Osteocyte (in vitro differentiated cells): ENCODE results near the gene ORC4. TPM values are rescaled to one million over a fixed set of nuclear protein-coding genes. Genes with fewer than 3 reads are reported as not detected.

Source experiments
- DNase-seq: peaks from one replicate; pipeline ENCODE4 v3.0.0; 2021; ENCODE audit warnings: mixed read lengths; ENCODE audit not compliant: unreplicated experiment; ENCODE audit errors: extremely low spot score
- H3K27ac Mint-ChIP-seq: one replicate; pipeline ENCODE4 v1.8.0; 2021; ENCODE audit warnings: mild to moderate bottlenecking, mixed read lengths; ENCODE audit not compliant: unreplicated experiment
- H3K27me3 Mint-ChIP-seq: one replicate; pipeline ENCODE4 v1.8.0; 2021; ENCODE audit warnings: mixed read lengths; ENCODE audit not compliant: unreplicated experiment
- H3K36me3 Mint-ChIP-seq: one replicate; pipeline ENCODE4 v1.8.0; 2021; ENCODE audit warnings: mixed read lengths; ENCODE audit not compliant: unreplicated experiment
- H3K4me1 Mint-ChIP-seq: one replicate; pipeline ENCODE4 v1.8.0; 2021; ENCODE audit warnings: mixed read lengths; ENCODE audit not compliant: unreplicated experiment
- H3K4me3 Mint-ChIP-seq: one replicate; pipeline ENCODE4 v1.8.0; 2021; ENCODE audit warnings: mild to moderate bottlenecking, moderate library complexity, mixed read lengths; ENCODE audit not compliant: unreplicated experiment
- H3K9me3 Mint-ChIP-seq: one replicate; pipeline ENCODE4 v1.8.0; 2021; ENCODE audit warnings: mixed read lengths; ENCODE audit not compliant: unreplicated experiment
- total RNA-seq: library from RNA; stranded (reverse); gene quantifications from 2 replicates; pipeline ENCODE4 v1.2.1, GENCODE V29; 2021
- TF ChIP-seq, protein P1 (sequence below): fragments of 200-600 bp; sonication (generic); IDR thresholded peaks from 2 replicates; pipeline ENCODE4 v1.5.0; 2021; ENCODE audit warnings: antibody characterized with exemption, mild to moderate bottlenecking, moderate library complexity

Gene ORC4
- total RNA-seq, 1 donor from 2014 or later: 45.0 TPM

DNA sequence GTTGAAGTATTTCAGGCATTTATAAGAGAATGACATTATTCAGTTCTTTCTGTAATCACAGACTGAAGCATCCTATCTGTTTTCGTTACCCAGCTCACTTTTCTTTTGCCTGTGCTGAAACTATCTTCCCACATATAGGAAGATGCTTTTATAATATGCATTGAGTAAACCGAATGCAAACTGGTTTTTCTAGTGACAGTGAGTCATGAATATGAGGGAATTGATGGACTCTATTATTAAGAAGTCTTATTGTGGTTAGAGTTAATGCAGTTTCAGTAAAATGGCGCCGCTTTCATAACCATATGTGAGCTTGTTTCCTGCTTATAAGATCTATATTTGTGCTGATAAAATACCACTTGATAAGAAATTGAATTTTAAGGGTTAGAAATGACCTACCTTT, 116.5 kb downstream of the ORC4 start:
- DNase-seq: no peak
- Mint-ChIP-seq H3K27me3 (no peaks in the 10 kb centered on the region), H3K4me1 (no peaks in the 10 kb centered on the region), H3K36me3 (peaks cover 18% of the 10 kb centered on the region), H3K27ac (no peak overlapping the region), H3K9me3 (no peaks in the 10 kb centered on the region), H3K4me3 (no peak overlapping the region)
- TF ChIP-seq, protein P1, sequence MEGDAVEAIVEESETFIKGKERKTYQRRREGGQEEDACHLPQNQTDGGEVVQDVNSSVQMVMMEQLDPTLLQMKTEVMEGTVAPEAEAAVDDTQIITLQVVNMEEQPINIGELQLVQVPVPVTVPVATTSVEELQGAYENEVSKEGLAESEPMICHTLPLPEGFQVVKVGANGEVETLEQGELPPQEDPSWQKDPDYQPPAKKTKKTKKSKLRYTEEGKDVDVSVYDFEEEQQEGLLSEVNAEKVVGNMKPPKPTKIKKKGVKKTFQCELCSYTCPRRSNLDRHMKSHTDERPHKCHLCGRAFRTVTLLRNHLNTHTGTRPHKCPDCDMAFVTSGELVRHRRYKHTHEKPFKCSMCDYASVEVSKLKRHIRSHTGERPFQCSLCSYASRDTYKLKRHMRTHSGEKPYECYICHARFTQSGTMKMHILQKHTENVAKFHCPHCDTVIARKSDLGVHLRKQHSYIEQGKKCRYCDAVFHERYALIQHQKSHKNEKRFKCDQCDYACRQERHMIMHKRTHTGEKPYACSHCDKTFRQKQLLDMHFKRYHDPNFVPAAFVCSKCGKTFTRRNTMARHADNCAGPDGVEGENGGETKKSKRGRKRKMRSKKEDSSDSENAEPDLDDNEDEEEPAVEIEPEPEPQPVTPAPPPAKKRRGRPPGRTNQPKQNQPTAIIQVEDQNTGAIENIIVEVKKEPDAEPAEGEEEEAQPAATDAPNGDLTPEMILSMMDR: no peak

DNA sequence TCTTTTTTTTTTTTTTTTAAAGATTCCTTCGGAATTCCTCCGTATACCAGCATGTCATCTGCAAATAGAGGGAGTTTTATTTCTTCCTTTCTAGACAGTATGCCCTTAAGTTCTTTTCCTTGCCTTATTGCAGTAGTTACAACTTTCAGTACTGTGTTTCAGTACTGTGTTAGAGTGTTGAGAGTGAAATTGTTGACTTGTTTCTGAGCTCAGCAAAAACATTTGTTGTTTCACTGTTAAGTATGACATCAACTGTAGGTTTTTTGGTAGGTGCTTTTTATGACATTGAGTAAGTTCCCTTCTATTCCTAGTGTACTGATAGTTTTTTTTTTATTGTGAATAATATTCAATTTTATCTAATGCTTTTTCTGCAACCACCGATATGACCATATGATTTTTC, 131.9 kb downstream of the ORC4 start:
- TF ChIP-seq, protein P1: no peak
- H3K27me3 Mint-ChIP-seq: no peaks in the 10 kb centered on the region
- no peaks in the 10 kb centered on the region for H3K36me3 Mint-ChIP-seq
- H3K9me3 Mint-ChIP-seq: no peaks in the 10 kb centered on the region
- H3K27ac Mint-ChIP-seq: no peak overlapping the region
- H3K4me1 Mint-ChIP-seq: peaks cover 15% of the 10 kb centered on the region
- DNase-seq: no peak
- no peak overlapping the region for H3K4me3 Mint-ChIP-seq

DNA sequence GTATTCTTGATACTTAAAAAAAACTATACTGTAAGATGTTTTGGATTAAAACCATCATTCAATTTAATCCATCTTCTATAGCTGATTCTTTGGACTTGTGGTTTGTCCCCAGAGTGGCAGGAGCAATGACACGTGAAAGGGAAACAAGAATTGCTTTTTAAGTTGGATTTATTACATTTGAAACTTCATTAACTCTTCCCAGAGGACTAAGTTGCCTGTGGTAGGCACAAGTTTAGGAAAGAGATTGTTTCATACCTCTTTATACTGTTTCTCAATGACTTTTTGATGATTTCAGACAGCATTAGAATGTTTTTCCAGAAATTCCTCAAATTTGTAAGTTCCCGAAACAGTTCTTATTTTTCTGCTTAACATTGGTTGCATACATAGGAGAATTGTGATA, 134.4 kb downstream of the ORC4 start:
- peaks cover 12% of the 10 kb centered on the region for H3K4me1 Mint-ChIP-seq
- H3K27me3 Mint-ChIP-seq: no peaks in the 10 kb centered on the region
- no peak for DNase-seq
- no peak overlapping the region for H3K4me3 Mint-ChIP-seq
- no peaks in the 10 kb centered on the region for H3K9me3 Mint-ChIP-seq
- no peak overlapping the region for H3K27ac Mint-ChIP-seq
- H3K36me3 Mint-ChIP-seq: no peaks in the 10 kb centered on the region
- TF ChIP-seq, protein P1: no peak

DNA sequence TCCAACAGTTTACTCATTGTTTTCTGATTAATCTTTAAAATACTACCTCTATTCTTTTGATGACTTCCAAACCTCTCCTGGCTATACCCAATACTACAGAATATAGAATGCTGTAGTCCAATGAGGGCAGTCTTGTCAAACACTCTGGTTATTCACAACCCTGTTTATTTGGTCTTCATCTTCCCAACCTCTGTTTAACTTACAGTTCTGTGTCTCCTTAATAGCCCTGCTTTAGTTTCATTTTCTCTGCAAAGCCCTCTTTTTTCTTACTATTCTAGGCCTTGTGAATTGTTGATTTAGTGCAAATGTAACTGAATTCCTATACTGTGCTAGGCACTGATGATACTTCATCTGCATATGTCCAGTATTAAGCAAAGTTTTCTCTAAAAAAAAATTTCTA, 135.7 kb downstream of the ORC4 start:
- DNase-seq: no peak
- peaks cover 12% of the 10 kb centered on the region for H3K4me1 Mint-ChIP-seq
- TF ChIP-seq, protein P1: no peak
- peak overlapping the region; percentile 21 for H3K27ac Mint-ChIP-seq
- H3K4me3 Mint-ChIP-seq: peak overlapping the region; percentile 10
- H3K9me3 Mint-ChIP-seq: no peaks in the 10 kb centered on the region
- no peaks in the 10 kb centered on the region for H3K27me3 Mint-ChIP-seq
- no peaks in the 10 kb centered on the region for H3K36me3 Mint-ChIP-seq

DNA sequence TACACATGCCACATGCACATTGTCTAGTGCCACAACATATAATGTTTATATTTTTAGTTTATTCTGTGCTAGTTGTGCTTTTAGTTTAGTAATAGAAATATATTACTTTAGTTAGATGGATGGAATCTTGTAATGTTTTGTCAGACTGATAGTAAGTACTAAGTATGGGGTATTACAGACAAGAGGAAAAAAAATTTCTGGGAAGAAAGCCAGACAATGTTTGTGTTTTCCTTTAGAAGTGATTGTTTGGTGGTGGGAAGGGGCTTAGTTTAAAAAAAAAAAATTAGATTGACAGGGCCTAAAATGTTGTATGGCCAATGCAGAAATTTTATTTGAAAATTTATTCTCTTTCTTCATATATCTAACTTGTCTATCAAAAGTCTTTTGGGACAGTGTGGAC, 137.9 kb downstream of the ORC4 start:
- TF ChIP-seq, protein P1: no peak
- no peaks in the 10 kb centered on the region for H3K9me3 Mint-ChIP-seq
- peaks cover 9% of the 10 kb centered on the region for H3K4me1 Mint-ChIP-seq
- no peak overlapping the region for H3K4me3 Mint-ChIP-seq
- H3K27me3 Mint-ChIP-seq: no peaks in the 10 kb centered on the region
- no peak for DNase-seq
- no peaks in the 10 kb centered on the region for H3K36me3 Mint-ChIP-seq
- H3K27ac Mint-ChIP-seq: no peak overlapping the region

Other genes with a start within 250 kb of the ORC4 start
- 12.5 and 12.9 TPM in 2 replicates for gene ACVR2A, start 175.7 kb downstream of the ORC4 start, total RNA-seq
- gene MBD5, start 354 bp upstream of the ORC4 start, total RNA-seq: 44.9 and 51.7 TPM in 2 replicates